Measurements from ENCODE around the gene COMMD1.

Gene COMMD1

DNA sequence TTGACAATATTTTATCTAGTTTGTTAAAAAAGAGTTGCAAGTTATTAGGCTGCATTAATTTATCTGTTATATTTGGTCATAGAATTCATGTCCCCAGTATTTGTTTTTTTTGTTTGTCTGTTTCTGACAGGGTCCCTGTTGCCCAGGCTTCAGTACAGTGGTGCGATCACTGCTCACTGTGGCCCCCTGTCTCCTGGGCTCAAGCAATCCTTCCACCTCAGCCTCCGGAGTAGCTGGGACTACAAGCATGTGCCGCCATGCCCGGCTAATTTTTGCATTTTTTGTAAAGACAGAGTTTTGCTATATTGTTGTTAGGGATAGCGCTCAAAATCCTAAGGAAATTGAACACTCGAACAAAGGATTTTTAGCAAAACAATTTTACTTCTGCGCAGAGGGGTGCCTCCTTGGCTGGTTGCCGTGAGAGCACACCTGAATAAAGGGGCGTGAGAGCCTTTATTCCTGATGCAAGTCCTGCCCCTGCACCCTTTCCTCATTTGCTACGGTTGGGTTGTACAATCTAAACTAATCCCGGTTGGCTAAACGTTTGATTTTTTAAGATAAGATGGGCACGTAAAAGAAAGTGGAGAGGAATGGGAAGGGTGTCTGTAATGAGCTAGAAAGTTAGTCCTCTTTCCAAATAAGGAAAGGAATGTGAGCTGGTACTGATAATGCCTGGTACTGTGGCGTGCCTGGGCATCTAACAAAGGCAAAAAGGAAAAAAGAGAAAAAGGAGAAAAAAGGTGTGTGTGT lies 65.5 kb downstream of the COMMD1 start:
- H3K27ac ChIP-seq = no peak overlapping the region
- TF ChIP-seq, protein P1, sequence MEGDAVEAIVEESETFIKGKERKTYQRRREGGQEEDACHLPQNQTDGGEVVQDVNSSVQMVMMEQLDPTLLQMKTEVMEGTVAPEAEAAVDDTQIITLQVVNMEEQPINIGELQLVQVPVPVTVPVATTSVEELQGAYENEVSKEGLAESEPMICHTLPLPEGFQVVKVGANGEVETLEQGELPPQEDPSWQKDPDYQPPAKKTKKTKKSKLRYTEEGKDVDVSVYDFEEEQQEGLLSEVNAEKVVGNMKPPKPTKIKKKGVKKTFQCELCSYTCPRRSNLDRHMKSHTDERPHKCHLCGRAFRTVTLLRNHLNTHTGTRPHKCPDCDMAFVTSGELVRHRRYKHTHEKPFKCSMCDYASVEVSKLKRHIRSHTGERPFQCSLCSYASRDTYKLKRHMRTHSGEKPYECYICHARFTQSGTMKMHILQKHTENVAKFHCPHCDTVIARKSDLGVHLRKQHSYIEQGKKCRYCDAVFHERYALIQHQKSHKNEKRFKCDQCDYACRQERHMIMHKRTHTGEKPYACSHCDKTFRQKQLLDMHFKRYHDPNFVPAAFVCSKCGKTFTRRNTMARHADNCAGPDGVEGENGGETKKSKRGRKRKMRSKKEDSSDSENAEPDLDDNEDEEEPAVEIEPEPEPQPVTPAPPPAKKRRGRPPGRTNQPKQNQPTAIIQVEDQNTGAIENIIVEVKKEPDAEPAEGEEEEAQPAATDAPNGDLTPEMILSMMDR (conservative IDR thresholded peaks at IDR 0.05) = no peak

DNA sequence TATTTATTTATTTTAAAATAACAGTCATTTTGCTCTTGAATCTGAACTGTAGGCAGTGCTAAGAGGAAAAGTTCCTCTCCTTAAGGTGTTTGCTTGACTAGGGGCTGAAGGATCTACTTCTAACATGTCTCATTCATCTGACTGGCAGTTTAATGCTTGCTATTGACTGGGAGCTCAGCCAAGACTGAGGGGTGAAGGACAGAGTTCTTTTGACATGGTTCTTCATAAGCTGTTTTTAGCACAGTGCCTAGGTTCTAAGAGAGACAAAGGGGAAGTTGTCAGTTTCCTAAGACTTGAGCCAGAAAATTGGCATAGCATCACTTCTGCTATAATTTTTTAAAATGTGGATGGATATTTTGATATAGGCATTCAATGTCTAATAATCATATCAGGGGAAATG lies 73.0 kb downstream of the COMMD1 start:
- TF ChIP-seq, protein P1 (conservative IDR thresholded peaks at IDR 0.05) = no peak
- no peak overlapping the region for H3K27ac ChIP-seq

DNA sequence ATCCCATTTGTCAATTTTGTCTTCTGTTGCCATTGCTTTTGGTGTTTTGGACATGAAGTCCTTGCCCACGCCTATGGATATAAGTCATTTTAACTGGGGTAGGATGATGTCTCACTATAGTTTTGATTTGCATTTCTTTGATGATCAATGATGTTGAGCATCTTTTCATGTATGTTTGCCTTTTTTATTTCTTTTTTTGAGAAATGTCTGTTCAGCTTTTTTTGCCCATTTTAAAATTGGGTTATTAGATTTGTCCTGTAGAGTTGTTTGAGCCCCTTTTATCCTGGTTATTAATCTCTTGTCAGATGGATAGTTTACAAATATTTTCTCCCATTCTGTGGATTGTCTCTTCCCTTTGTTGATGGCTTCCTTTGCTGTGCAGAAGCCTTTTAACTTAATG lies 75.3 kb downstream of the COMMD1 start:
- H3K27ac ChIP-seq = no peak overlapping the region
- TF ChIP-seq, protein P1 (conservative IDR thresholded peaks at IDR 0.05) = no peak

DNA sequence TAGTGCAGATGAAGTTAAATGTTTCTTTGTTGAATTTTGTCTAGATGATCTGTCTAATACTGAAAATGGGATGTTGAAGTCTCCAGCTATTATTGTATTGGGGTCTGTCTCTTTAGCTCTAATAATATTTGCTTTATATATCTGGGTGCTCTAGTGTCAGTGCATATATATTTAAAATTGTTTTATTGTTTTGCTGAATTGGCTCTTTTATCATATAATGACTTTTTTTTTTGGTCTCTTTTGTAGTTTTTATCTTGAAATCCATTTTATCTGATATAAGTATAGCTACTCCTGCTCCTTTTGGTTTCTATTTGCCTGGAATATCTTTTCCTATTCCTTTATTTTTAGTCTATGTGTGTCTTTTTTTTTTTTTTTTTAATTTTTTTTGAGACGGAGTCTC lies 79.2 kb downstream of the COMMD1 start:
- TF ChIP-seq, protein P1 (conservative IDR thresholded peaks at IDR 0.05) = no peak

DNA sequence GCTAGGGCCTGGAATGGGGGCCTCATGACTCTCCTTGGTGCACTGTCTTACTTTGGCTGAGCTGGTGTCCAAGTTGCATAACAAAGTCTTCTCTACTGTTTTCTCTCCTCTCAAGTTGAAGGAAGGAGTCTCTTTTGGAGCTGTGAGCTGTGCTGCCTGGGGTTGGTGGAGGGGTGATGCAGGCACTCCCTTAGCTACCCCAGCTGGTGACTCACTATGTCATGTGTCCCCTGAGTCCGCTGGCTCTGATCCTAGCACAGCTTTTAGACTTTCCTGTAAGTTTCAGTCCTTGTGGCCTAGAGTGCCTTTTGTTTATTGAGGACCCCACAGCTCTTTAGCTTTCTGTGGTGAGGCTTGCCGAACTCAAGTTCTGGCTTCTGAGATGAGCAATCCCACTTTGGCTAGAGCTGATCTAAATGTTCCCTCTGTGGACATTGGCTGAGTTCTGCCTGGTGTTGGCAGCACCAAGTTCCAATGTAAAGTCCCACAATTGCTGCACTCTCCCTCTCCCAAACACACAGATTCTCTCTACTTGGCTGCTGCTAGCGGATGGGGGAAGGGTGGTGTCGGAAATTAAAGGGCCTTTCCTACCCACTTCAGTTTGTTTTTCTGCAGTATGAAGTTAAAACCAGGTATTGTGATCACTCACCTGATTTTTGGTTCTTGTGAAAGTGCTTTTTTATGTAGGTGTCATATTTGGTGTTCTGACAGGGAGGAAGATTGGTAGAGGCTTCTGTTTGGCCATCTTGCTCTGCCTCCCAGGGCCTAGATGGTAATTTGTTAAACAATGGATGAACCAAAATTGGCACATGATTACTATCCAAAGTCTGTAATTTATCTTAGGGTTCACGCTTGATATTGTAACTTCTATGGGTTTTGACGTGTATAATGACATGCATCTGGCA lies 83.2 kb downstream of the COMMD1 start:
- no peak overlapping the region for H3K27ac ChIP-seq
- TF ChIP-seq, protein P1 (conservative IDR thresholded peaks at IDR 0.05) = no peak

More for the DNA sequence above, 79.2 kb downstream of the COMMD1 start:
- H3K27ac ChIP-seq = no peak overlapping the region

DNA sequence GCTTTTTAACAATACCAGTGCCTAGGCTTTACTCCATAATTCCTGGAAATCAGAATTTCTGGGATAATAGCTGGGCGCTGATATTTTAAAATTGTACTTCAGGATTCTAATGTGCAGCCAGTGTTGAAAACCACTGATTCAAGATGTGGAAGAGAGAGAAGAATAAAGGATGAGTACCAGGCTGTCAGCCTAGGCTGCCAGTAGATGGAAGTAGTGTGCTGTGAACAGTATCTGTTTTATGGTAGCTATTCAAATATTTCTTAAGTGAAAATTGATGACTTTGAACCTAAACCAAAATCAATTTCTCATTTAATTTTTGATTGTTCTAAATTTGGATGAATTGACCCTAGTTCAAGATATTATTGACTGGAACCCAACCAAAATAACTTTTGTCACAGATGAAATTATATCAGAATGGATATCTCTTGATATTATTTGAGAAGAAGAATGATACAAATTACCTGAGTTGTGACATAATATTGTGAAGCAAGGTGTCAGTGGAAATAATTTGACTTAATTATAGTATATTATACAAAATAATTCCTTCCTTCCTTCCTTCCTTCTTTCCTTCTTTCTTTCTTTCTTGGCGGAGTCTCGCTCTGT lies 88.0 kb downstream of the COMMD1 start:
- TF ChIP-seq, protein P1 (conservative IDR thresholded peaks at IDR 0.05) = peak; percentile 91
- peak overlapping the region; percentile 75; the same call in 1 of the 2 replicates for H3K27ac ChIP-seq

DNA sequence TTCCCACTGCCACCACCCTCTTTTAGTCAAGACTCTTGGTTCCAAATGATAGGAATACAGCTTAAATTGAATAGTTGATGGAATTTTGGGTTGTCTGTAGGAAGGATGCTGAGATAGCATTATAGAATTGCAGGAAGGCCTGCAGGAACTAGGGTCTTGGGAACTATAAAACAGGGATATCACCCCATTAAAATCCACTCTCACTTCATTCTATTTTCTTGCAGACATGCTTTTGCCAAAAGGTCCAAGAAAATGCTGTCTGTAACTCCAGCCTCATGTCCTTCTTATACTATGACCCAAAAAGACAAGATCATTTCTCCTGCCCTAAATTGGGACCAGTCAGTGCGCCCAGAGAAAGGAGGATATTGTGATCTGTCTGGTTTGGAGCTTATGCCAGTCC lies 89.1 kb downstream of the COMMD1 start:
- no peak overlapping the region for H3K27ac ChIP-seq
- TF ChIP-seq, protein P1 (conservative IDR thresholded peaks at IDR 0.05) = no peak
